OCI-LY1 (cell line): ENCODE measurements around the gene SLC7A14.

Source experiments
- CTCF ChIP-seq: fragments of 200-600 bp; sonication (generic), shearing (Covaris generic); IDR thresholded peaks from 2 replicates; pipeline ENCODE4 v1.5.1; 2017; ENCODE audit warnings: mild to moderate bottlenecking, antibody characterized with exemption, low read length, moderate library complexity, mixed read lengths
- EZH2 ChIP-seq: fragments of 200-600 bp; sonication (generic), shearing (Covaris generic); IDR thresholded peaks from 2 replicates; pipeline ENCODE4 v1.8.0; 2017; ENCODE audit warnings: borderline replicate concordance, mixed run types, mild to moderate bottlenecking, antibody characterized with exemption, low read length, moderate library complexity, mixed read lengths

- TF ChIP-seq EZH2, result no peak
- TF ChIP-seq CTCF, result no peak
Measured at GRCh38 chr3:170621256-170621655, 35.4 kb upstream of the SLC7A14 start.
